HepG2 (cell line): ENCODE results near the gene EPHA4. TPM values are rescaled to one million over a fixed set of nuclear protein-coding genes. Genes with fewer than 3 reads are reported as not detected.

Experiments
- ATAC-seq: fragments of 200-7000 bp; cut with Tn5 transposase; 3 replicates; pipeline ENCODE4 v1.9.1; 2020; ENCODE audit warnings: mild to moderate bottlenecking, moderate library complexity
- BruUV-seq: library from RNA; stranded (reverse); fragments of 400-500 nt; replicated peaks from 2 replicates; lab custom pipeline; 2021; lab: Mats Ljungman, UMichigan
- CTCF ChIA-PET: fragments of 300-600 bp; formaldehyde crosslinking; extraction: SDS; loops from one replicate; lab custom pipeline; 2021; ENCODE audit warnings: low total read pairs, inconsistent platforms, low intra/inter-chr PET ratio; lab: Yijun Ruan, JAX
- POLR2A ChIA-PET: fragments of 350-600 bp; sonication (Branson Sonifier 250); formaldehyde crosslinking; loops from one replicate; lab custom pipeline; 2020; ENCODE audit warnings: antibody characterized with exemption, inconsistent platforms; lab: Yijun Ruan, JAX
- DNase-seq: peaks from one replicate; pipeline ENCODE4 v3.0.0-alpha.2; 2015; ENCODE audit warnings: low spot score
- FAIRE-seq: peaks from 3 replicates; lab custom pipeline; 2011; peaks lifted over from hg19 to GRCh38; lab: Jason Lieb, UNC
- H2AFZ ChIP-seq: one replicate; pipeline ENCODE4 v1.6.1; 2011; ENCODE audit warnings: low read length, inconsistent platforms
- H3K27ac ChIP-seq: fragments of 300-600 bp; 3 replicates; pipeline ENCODE4 v1.8.0; 2011; ENCODE audit warnings: mixed run types, mild to moderate bottlenecking, mixed read lengths, low read length, inconsistent platforms; ENCODE audit not compliant: insufficient read depth; ENCODE audit errors: extremely low read length
- H3K27me3 ChIP-seq, 2 experiments: fragments of 200-600 bp in 1 of 2; 2 replicates in 1 of 2; 3 replicates in 1 of 2; pipeline versions ENCODE4 v1.6.0 to v1.8.0; 2011; ENCODE audit warnings: low read length in 2 of 2, mild to moderate bottlenecking in 2 of 2, moderate library complexity in 2 of 2, inconsistent platforms in 1 of 2; ENCODE audit not compliant: insufficient read depth in 2 of 2, control insufficient read depth in 1 of 2
- H3K36me3 ChIP-seq, 2 experiments: fragments of 200-600 bp in 1 of 2; replicated peaks in 1 of 2; 2 replicates in 1 of 2; 3 replicates in 1 of 2; pipeline versions ENCODE4 v1.5.1 to v1.8.0; 2011; ENCODE audit warnings: low read length in 2 of 2, inconsistent platforms in 1 of 2; ENCODE audit not compliant: insufficient read depth in 2 of 2, control insufficient read depth in 1 of 2
- H3K4me1 ChIP-seq: 2 replicates; pipeline ENCODE4 v1.5.1; 2012; ENCODE audit warnings: low read length, inconsistent platforms; ENCODE audit not compliant: insufficient read depth
- H3K4me2 ChIP-seq: 2 replicates; pipeline ENCODE4 v1.6.0; 2011; ENCODE audit warnings: low read depth, low read length, inconsistent platforms
- H3K4me3 ChIP-seq, 3 experiments: fragments of 200-600 bp in 1 of 3; sonication (generic), shearing (Covaris generic) in 1 of 3; replicated peaks in 1 of 3; 2 replicates each; pipeline ENCODE4 v1.5.1; 2011 to 2016; ENCODE audit warnings: low read length in 3 of 3, inconsistent platforms in 2 of 3, low read depth in 2 of 3, mild to moderate bottlenecking in 2 of 3, control low read depth in 1 of 3, mixed read lengths in 1 of 3; ENCODE audit not compliant: insufficient read depth in 1 of 3
- H3K79me2 ChIP-seq: one replicate; pipeline ENCODE4 v1.6.1; 2011; ENCODE audit warnings: low read length, inconsistent platforms; ENCODE audit not compliant: insufficient read depth
- H3K9ac ChIP-seq: 2 replicates; pipeline ENCODE4 v1.6.0; 2011; ENCODE audit warnings: mild to moderate bottlenecking, low read depth, low read length, inconsistent platforms; ENCODE audit not compliant: insufficient read depth
- H3K9me3 ChIP-seq: 2 replicates; pipeline ENCODE4 v1.5.1; 2012; ENCODE audit warnings: mild to moderate bottlenecking, low read length
- H4K20me1 ChIP-seq: 2 replicates; pipeline ENCODE4 v1.6.0; 2011; ENCODE audit warnings: inconsistent platforms, mild to moderate bottlenecking, low read length, moderate library complexity; ENCODE audit not compliant: insufficient read depth
- AHDC1 ChIP-seq: sonication (generic); formaldehyde crosslinking; IDR thresholded peaks from 2 replicates; pipeline ENCODE4 v1.5.1; 2020; ENCODE audit warnings: mild to moderate bottlenecking, missing genetic modification reagents, borderline replicate concordance
- DR1 ChIP-seq: sonication (generic); formaldehyde crosslinking; IDR thresholded peaks from 2 replicates; pipeline ENCODE4 v1.8.0; 2021; ENCODE audit warnings: mild to moderate bottlenecking, missing genetic modification reagents, inconsistent platforms
- PCBP1 ChIP-seq: fragments of 200-400 bp; formaldehyde crosslinking; IDR thresholded peaks from 2 replicates; pipeline ENCODE4 v1.6.1; 2017; ENCODE audit warnings: mild to moderate bottlenecking, low read depth, low read length, borderline replicate concordance
- RFX5 ChIP-seq: IDR thresholded peaks from 2 replicates; pipeline ENCODE4 v1.6.1; 2011; ENCODE audit warnings: low read depth, low read length, improper control_type of control experiment
- ZFP41 ChIP-seq: sonication (generic); formaldehyde crosslinking; IDR thresholded peaks from 2 replicates; pipeline ENCODE4 v1.4.0; 2020; ENCODE audit warnings: mild to moderate bottlenecking, missing genetic modification reagents, borderline replicate concordance
- ZNF180 ChIP-seq: sonication (generic); formaldehyde crosslinking; IDR thresholded peaks from 2 replicates; pipeline ENCODE4 v1.4.0; 2020; ENCODE audit warnings: low read depth, missing genetic modification reagents, borderline replicate concordance
- ZNF292 ChIP-seq: sonication (generic); formaldehyde crosslinking; IDR thresholded peaks from 2 replicates; pipeline ENCODE4 v1.8.1; 2022; ENCODE audit warnings: mild to moderate bottlenecking, low read depth, missing genetic modification reagents, borderline replicate concordance
- ZNF547 ChIP-seq: sonication (generic); formaldehyde crosslinking; IDR thresholded peaks from 2 replicates; pipeline ENCODE4 v1.5.1; 2020; ENCODE audit warnings: mild to moderate bottlenecking, missing genetic modification reagents
- ZNF556 ChIP-seq: sonication (generic); formaldehyde crosslinking; IDR thresholded peaks from 2 replicates; pipeline ENCODE4 v1.4.0; 2020; ENCODE audit warnings: mild to moderate bottlenecking, missing genetic modification reagents, borderline replicate concordance
- ZNF776 ChIP-seq: sonication (generic); formaldehyde crosslinking; IDR thresholded peaks from 2 replicates; pipeline ENCODE4 v1.4.0; 2020; ENCODE audit warnings: mild to moderate bottlenecking, missing genetic modification reagents
- WGBS: methylation state at CpG from one replicate; pipeline ENCODE4 v1.1.6; 2017; ENCODE audit warnings: low lambda C conversion rate; 5-methylcytosine and 5-hydroxymethylcytosine counted together
- in situ Hi-C: cut with HindIII; loops from 2 replicates; pipeline ENCODE4 v1.10.0; 2017; ENCODE audit warnings: low pct_unique_long_range_greater_than_20kb; ENCODE audit not compliant: extremely low pct_ligation_motif_present
- intact Hi-C: fragments of 100-400 bp; cut with micrococcal nuclease; formaldehyde crosslinking; loops from one replicate; pipeline ENCODE4 v1.10.0; 2022; ENCODE audit not compliant: unreplicated experiment
- polyA plus RNA-seq, 8 experiments: library from polyadenylated mRNA; depleted of rRNA in 3 of 8; stranded (reverse) in 7 of 8; unstranded in 1 of 8; fragments of >200 nt; fragmentation: Illumina TruSeq in 4 of 8; extraction: Trizol in 4 of 8; gene quantifications; 2 replicates each; pipeline versions ENCODE4 v1.2.1 to v1.2.3, GENCODE V29; 2011 to 2016; ENCODE audit warnings: low read depth in 4 of 8, missing spikeins in 1 of 8, mixed read lengths in 1 of 8; ENCODE audit not compliant: insufficient read depth in 1 of 8
- total RNA-seq, 5 experiments: library from RNA; depleted of rRNA; stranded (reverse); fragments of >200 nt; fragmentation: Illumina TruSeq; extraction: Trizol; gene quantifications; 2 replicates each; pipeline ENCODE4 v1.2.3, GENCODE V29; 2016; ENCODE audit warnings: low read depth in 1 of 5
- TF ChIP-seq, protein P1 (sequence below): sonication (generic); formaldehyde crosslinking; IDR thresholded peaks from 2 replicates; pipeline ENCODE4 v1.4.0; 2020; ENCODE audit warnings: missing genetic modification reagents, borderline replicate concordance
- TF ChIP-seq, protein P2 (sequence below): sonication (generic); formaldehyde crosslinking; IDR thresholded peaks from 2 replicates; pipeline ENCODE4 v1.4.0; 2020; ENCODE audit warnings: missing genetic modification reagents, mild to moderate bottlenecking, borderline replicate concordance

The EPHA4 gene
- total and polyA plus RNA-seq, 2 of the 13 experiments (the other 11 are each of a cell fraction or from before 2014, with no cell fraction given): not detected

DNA sequence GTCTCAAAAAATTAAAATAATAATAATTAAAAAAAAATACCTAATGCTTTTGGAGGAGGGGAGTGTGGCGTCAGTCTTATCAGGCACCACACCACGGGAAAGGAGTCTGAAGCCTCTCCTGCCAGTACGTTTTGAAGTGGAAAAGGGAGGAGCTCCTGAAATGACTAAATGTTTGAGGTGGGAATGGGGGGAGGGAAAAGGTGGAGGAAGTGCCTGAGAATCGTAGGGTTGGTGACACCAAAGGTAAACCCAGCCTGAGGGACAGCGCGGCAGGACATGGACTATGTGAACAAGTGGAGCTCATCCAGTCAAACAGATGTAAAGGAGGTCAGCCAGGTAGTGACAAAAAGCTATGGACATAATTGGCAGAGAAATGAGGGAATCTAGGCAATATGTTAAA is 42.2 kb upstream of the EPHA4 start:
- H3K9ac ChIP-seq: no peak overlapping the region
- TF ChIP-seq ZNF556 (CRISPR knock-in tag) (no peak), AHDC1 (CRISPR knock-in tag) (no peak), RFX5 (no peak), ZNF292 (CRISPR knock-in tag) (no peak), ZNF776 (CRISPR knock-in tag) (no peak), PCBP1 (no peak), ZNF547 (CRISPR knock-in tag) (no peak), ZNF180 (CRISPR knock-in tag) (no peak), DR1 (CRISPR knock-in tag) (no peak), ZFP41 (no peak)
- TF ChIP-seq, protein P1, sequence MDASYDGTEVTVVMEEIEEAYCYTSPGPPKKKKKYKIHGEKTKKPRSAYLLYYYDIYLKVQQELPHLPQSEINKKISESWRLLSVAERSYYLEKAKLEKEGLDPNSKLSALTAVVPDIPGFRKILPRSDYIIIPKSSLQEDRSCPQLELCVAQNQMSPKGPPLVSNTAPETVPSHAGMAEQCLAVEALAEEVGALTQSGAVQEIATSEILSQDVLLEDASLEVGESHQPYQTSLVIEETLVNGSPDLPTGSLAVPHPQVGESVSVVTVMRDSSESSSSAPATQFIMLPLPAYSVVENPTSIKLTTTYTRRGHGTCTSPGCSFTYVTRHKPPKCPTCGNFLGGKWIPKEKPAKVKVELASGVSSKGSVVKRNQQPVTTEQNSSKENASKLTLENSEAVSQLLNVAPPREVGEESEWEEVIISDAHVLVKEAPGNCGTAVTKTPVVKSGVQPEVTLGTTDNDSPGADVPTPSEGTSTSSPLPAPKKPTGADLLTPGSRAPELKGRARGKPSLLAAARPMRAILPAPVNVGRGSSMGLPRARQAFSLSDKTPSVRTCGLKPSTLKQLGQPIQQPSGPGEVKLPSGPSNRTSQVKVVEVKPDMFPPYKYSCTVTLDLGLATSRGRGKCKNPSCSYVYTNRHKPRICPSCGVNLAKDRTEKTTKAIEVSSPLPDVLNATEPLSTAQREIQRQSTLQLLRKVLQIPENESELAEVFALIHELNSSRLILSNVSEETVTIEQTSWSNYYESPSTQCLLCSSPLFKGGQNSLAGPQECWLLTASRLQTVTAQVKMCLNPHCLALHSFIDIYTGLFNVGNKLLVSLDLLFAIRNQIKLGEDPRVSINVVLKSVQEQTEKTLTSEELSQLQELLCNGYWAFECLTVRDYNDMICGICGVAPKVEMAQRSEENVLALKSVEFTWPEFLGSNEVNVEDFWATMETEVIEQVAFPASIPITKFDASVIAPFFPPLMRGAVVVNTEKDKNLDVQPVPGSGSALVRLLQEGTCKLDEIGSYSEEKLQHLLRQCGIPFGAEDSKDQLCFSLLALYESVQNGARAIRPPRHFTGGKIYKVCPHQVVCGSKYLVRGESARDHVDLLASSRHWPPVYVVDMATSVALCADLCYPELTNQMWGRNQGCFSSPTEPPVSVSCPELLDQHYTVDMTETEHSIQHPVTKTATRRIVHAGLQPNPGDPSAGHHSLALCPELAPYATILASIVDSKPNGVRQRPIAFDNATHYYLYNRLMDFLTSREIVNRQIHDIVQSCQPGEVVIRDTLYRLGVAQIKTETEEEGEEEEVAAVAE (CRISPR knock-in tag): no peak
- TF ChIP-seq, protein P2, sequence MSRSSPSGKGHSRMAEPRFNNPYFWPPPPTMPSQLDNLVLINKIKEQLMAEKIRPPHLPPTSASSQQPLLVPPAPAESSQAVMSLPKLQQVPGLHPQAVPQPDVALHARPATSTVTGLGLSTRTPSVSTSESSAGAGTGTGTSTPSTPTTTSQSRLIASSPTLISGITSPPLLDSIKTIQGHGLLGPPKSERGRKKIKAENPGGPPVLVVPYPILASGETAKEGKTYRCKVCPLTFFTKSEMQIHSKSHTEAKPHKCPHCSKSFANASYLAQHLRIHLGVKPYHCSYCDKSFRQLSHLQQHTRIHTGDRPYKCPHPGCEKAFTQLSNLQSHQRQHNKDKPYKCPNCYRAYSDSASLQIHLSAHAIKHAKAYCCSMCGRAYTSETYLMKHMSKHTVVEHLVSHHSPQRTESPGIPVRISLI: no peak
- H3K79me2 ChIP-seq: no peaks in the 10 kb centered on the region
- H3K4me2 ChIP-seq: no peak overlapping the region
- no peaks in the 10 kb centered on the region for H3K9me3 ChIP-seq
- 27% methylated on average over 6 of the region's 6 CpGs for WGBS
- ChIA-PET CTCF (no interaction called here), POLR2A (no interaction called here)
- H3K27ac ChIP-seq: no peak overlapping the region
- H3K27me3 ChIP-seq: no peaks in the 10 kb centered on the region
- no peak for DNase-seq
- no TSS peak for BruUV-seq
- no peak overlapping the region for H3K4me3 ChIP-seq
- H3K36me3 ChIP-seq: no peaks in the 10 kb centered on the region
- no peak for ATAC-seq
- H3K4me1 ChIP-seq: no peaks in the 10 kb centered on the region
- FAIRE-seq: no peak
- intact Hi-C loops: no loop called here
- no peak overlapping the region for H2AFZ ChIP-seq
- in situ Hi-C loops: no loop called here
- H4K20me1 ChIP-seq: no peaks in the 10 kb centered on the region
